DND-41 (cell line): Measurements from ENCODE around the gene TMEM161B.

Source experiments
- ATAC-seq: fragments of 200-7000 bp; cut with Tn5 transposase; 3 replicates; pipeline ENCODE4 v1.9.1; 2021; ENCODE audit warnings: low read depth; ENCODE audit not compliant: insufficient read depth
- DNase-seq: peaks from one replicate; pipeline ENCODE4 v3.0.0-alpha.2; 2020
- H2AFZ ChIP-seq: 2 replicates; pipeline ENCODE4 v1.6.0; 2012; ENCODE audit warnings: low read depth, low read length
- H3K27ac ChIP-seq: 2 replicates; pipeline ENCODE4 v1.5.1; 2012; ENCODE audit warnings: low read length, inconsistent platforms
- H3K27me3 ChIP-seq: fragments of 200-600 bp; sonication (generic); 2 replicates; pipeline ENCODE4 v1.6.0; 2012; ENCODE audit warnings: low read length, mild to moderate bottlenecking, inconsistent platforms; ENCODE audit not compliant: insufficient read depth, poor library complexity
- H3K36me3 ChIP-seq: 2 replicates; pipeline ENCODE4 v1.5.1; 2012; ENCODE audit warnings: low read length, inconsistent platforms; ENCODE audit not compliant: insufficient read depth
- H3K4me1 ChIP-seq: 2 replicates; pipeline ENCODE4 v1.5.1; 2012; ENCODE audit warnings: mild to moderate bottlenecking, low read length; ENCODE audit not compliant: insufficient read depth
- H3K4me2 ChIP-seq: 2 replicates; pipeline ENCODE4 v1.6.0; 2012; ENCODE audit warnings: mild to moderate bottlenecking, moderate library complexity, low read length, inconsistent platforms; ENCODE audit not compliant: insufficient read depth
- H3K4me3 ChIP-seq, 2 experiments: fragments of 200-600 bp in 1 of 2; shearing (Covaris generic) in 1 of 2; 2 replicates each; pipeline ENCODE4 v1.5.1; 2012 to 2016; ENCODE audit warnings: inconsistent platforms in 2 of 2, low read length in 2 of 2, mild to moderate bottlenecking in 2 of 2, low read depth in 1 of 2, moderate library complexity in 1 of 2
- H3K79me2 ChIP-seq: 2 replicates; pipeline ENCODE4 v1.6.0; 2012; ENCODE audit warnings: low read length, inconsistent platforms; ENCODE audit not compliant: insufficient read depth
- H3K9ac ChIP-seq: 2 replicates; pipeline ENCODE4 v1.6.0; 2012; ENCODE audit warnings: low read depth, mild to moderate bottlenecking, inconsistent platforms, low read length, moderate library complexity
- H3K9me3 ChIP-seq: 2 replicates; pipeline ENCODE4 v1.5.1; 2012; ENCODE audit warnings: low read length, moderate library complexity, mild to moderate bottlenecking, inconsistent platforms; ENCODE audit not compliant: insufficient read depth, severe bottlenecking
- H4K20me1 ChIP-seq: 2 replicates; pipeline ENCODE4 v1.6.0; 2012; ENCODE audit warnings: low read length; ENCODE audit not compliant: insufficient read depth
- EZH2 ChIP-seq: IDR thresholded peaks from 3 replicates; pipeline ENCODE4 v1.6.1; 2012; ENCODE audit warnings: borderline replicate concordance, low read depth, mild to moderate bottlenecking, moderate library complexity, low read length, inconsistent platforms; ENCODE audit not compliant: severe bottlenecking
- TF ChIP-seq, protein P1 (sequence below): IDR thresholded peaks from 2 replicates; pipeline ENCODE4 v1.5.1; 2012; ENCODE audit warnings: borderline replicate concordance, low read length, moderate library complexity, mild to moderate bottlenecking; ENCODE audit not compliant: poor library complexity, severe bottlenecking; ENCODE audit errors: extremely low read depth

The TMEM161B gene

DNA sequence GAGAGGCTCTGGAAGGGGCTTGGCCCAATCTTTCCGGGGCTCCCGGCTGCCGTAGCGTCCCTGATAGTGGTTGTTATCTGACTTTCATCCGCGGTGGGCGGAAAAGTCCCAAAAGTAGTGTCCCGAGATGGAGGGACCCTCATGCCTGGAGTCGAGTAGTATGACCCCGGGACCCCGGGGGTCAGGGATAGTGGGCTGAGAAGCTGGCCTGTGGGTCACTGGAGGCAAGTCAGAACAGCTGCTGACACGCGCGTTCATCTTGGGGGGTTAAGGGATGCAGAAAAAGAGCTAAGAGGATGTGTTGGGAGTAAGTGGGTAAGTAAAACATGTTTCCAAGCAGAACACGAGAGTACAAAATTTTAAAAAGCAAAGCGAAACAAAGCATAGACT, 123.4 kb downstream of the TMEM161B start:
- Histone ChIP-seq H3K4me3 (no peak overlapping the region), H3K4me2 (no peak overlapping the region), H3K9ac (no peak overlapping the region), H2AFZ (no peak overlapping the region), H3K36me3 (no peaks in the 10 kb centered on the region), H3K27me3 (no peaks in the 10 kb centered on the region), H3K27ac (no peak overlapping the region), H3K9me3 (no peaks in the 10 kb centered on the region), H4K20me1 (no peaks in the 10 kb centered on the region), H3K79me2 (no peaks in the 10 kb centered on the region), H3K4me1 (no peaks in the 10 kb centered on the region)
- no peak for ATAC-seq
- DNase-seq: no peak
- TF ChIP-seq, protein P1, sequence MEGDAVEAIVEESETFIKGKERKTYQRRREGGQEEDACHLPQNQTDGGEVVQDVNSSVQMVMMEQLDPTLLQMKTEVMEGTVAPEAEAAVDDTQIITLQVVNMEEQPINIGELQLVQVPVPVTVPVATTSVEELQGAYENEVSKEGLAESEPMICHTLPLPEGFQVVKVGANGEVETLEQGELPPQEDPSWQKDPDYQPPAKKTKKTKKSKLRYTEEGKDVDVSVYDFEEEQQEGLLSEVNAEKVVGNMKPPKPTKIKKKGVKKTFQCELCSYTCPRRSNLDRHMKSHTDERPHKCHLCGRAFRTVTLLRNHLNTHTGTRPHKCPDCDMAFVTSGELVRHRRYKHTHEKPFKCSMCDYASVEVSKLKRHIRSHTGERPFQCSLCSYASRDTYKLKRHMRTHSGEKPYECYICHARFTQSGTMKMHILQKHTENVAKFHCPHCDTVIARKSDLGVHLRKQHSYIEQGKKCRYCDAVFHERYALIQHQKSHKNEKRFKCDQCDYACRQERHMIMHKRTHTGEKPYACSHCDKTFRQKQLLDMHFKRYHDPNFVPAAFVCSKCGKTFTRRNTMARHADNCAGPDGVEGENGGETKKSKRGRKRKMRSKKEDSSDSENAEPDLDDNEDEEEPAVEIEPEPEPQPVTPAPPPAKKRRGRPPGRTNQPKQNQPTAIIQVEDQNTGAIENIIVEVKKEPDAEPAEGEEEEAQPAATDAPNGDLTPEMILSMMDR: no peak
- no peak for TF ChIP-seq EZH2
